ENCODE measurements around the gene CCDC12. TPM values are rescaled to one million over a fixed set of nuclear protein-coding genes. Genes with fewer than 3 reads are reported as not detected.
A peak's percentile ranks its signal among the peaks of the same experiment; 100 is the strongest.

Gene CCDC12
- total and polyA plus RNA-seq, 9 of the 15 experiments (the other 6 are each of a cell fraction or from before 2014, with no cell fraction given) = 8.9 to 201 (median 86.9) TPM

DNA sequence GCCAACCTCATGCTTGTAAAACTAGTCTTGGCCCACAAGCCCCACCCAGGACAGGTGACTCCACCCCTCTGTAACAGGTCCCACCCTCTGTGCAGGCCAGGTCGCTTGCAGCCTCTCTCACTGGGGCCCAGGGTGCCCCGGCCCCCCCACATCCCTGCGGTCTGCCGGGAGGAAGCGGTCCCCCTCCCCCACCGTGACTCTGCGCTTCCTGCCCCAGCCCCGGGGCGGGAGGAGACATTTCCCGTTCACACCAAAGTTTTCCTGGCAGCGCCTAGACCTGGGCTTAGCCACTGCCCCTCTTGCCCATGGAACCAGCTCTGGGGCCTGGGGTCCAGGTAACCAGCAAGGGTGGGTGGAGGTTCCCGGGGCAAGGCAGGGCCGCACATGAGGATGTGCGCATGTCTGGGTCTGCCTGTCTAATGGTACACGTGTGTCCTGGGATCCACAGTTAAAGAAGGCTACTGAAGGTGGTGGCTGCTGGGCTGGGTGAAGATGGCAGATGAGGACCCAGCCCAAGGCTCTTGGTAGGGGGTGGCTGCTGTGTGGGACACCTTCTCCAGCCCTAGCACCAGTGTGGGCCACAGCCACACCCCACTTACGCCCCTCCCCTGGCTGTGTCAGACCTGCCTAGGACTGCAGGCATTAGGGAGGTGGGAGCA lies 11.3 kb upstream of the CCDC12 start (continued):
- TF ChIP-seq, protein P1, sequence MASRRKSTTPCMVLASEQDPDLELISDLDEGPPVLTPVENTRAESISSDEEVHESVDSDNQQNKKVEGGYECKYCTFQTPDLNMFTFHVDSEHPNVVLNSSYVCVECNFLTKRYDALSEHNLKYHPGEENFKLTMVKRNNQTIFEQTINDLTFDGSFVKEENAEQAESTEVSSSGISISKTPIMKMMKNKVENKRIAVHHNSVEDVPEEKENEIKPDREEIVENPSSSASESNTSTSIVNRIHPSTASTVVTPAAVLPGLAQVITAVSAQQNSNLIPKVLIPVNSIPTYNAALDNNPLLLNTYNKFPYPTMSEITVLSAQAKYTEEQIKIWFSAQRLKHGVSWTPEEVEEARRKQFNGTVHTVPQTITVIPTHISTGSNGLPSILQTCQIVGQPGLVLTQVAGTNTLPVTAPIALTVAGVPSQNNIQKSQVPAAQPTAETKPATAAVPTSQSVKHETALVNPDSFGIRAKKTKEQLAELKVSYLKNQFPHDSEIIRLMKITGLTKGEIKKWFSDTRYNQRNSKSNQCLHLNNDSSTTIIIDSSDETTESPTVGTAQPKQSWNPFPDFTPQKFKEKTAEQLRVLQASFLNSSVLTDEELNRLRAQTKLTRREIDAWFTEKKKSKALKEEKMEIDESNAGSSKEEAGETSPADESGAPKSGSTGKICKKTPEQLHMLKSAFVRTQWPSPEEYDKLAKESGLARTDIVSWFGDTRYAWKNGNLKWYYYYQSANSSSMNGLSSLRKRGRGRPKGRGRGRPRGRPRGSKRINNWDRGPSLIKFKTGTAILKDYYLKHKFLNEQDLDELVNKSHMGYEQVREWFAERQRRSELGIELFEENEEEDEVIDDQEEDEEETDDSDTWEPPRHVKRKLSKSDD (conservative IDR thresholded peaks at IDR 0.05; ENCODE audit: low read length) = peak; percentile 28; the same call in 1 of the 2 replicates
- TF ChIP-seq, protein P2, sequence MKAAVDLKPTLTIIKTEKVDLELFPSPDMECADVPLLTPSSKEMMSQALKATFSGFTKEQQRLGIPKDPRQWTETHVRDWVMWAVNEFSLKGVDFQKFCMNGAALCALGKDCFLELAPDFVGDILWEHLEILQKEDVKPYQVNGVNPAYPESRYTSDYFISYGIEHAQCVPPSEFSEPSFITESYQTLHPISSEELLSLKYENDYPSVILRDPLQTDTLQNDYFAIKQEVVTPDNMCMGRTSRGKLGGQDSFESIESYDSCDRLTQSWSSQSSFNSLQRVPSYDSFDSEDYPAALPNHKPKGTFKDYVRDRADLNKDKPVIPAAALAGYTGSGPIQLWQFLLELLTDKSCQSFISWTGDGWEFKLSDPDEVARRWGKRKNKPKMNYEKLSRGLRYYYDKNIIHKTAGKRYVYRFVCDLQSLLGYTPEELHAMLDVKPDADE (conservative IDR thresholded peaks at IDR 0.05; ENCODE audit: control insufficient read depth, low read depth, low read length) = peak; percentile 88
- peak; percentile 82 for TF ChIP-seq TAF7 (tag; IDR thresholded peaks at IDR 0.05)
- peak; percentile 82; the same call in 1 of the 2 replicates for TF ChIP-seq DNMT1 (IDR thresholded peaks at IDR 0.05)
- TF ChIP-seq TAF9B (IDR thresholded peaks at IDR 0.05; ENCODE audit: partially characterized antibody) = peak; percentile 50
- TF ChIP-seq C11orf30 (IDR thresholded peaks at IDR 0.05; ENCODE audit: low read depth) = peak; percentile 93
- TF ChIP-seq MYNN (IDR thresholded peaks at IDR 0.05) = no peak
- TF ChIP-seq MYNN (CRISPR knock-in tag; IDR thresholded peaks at IDR 0.05) = no peak
- TF ChIP-seq MCM7 (IDR thresholded peaks at IDR 0.05) = peak in 1 of 2 experiments; percentile 89; a peak in 1 of 4 replicates
- TF ChIP-seq, protein P3, sequence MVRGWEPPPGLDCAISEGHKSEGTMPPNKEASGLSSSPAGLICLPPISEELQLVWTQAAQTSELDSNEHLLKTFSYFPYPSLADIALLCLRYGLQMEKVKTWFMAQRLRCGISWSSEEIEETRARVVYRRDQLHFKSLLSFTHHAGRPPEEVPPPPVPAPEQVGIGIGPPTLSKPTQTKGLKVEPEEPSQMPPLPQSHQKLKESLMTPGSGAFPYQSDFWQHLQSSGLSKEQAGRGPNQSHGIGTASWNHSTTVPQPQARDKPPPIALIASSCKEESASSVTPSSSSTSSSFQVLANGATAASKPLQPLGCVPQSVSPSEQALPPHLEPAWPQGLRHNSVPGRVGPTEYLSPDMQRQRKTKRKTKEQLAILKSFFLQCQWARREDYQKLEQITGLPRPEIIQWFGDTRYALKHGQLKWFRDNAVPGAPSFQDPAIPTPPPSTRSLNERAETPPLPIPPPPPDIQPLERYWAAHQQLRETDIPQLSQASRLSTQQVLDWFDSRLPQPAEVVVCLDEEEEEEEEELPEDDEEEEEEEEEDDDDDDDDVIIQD (CRISPR knock-in tag; IDR thresholded peaks at IDR 0.05) = peak; percentile 67; the same call in 1 of the 2 replicates
- TF ChIP-seq IRF1 (CRISPR knock-in tag; IDR thresholded peaks at IDR 0.05; ENCODE audit: borderline replicate concordance) = no peak
- TF ChIP-seq FIP1L1 (IDR thresholded peaks at IDR 0.05; ENCODE audit: low read depth, low read length, poor library complexity, severe bottlenecking) = peak; percentile 45
- TF ChIP-seq, protein P4, sequence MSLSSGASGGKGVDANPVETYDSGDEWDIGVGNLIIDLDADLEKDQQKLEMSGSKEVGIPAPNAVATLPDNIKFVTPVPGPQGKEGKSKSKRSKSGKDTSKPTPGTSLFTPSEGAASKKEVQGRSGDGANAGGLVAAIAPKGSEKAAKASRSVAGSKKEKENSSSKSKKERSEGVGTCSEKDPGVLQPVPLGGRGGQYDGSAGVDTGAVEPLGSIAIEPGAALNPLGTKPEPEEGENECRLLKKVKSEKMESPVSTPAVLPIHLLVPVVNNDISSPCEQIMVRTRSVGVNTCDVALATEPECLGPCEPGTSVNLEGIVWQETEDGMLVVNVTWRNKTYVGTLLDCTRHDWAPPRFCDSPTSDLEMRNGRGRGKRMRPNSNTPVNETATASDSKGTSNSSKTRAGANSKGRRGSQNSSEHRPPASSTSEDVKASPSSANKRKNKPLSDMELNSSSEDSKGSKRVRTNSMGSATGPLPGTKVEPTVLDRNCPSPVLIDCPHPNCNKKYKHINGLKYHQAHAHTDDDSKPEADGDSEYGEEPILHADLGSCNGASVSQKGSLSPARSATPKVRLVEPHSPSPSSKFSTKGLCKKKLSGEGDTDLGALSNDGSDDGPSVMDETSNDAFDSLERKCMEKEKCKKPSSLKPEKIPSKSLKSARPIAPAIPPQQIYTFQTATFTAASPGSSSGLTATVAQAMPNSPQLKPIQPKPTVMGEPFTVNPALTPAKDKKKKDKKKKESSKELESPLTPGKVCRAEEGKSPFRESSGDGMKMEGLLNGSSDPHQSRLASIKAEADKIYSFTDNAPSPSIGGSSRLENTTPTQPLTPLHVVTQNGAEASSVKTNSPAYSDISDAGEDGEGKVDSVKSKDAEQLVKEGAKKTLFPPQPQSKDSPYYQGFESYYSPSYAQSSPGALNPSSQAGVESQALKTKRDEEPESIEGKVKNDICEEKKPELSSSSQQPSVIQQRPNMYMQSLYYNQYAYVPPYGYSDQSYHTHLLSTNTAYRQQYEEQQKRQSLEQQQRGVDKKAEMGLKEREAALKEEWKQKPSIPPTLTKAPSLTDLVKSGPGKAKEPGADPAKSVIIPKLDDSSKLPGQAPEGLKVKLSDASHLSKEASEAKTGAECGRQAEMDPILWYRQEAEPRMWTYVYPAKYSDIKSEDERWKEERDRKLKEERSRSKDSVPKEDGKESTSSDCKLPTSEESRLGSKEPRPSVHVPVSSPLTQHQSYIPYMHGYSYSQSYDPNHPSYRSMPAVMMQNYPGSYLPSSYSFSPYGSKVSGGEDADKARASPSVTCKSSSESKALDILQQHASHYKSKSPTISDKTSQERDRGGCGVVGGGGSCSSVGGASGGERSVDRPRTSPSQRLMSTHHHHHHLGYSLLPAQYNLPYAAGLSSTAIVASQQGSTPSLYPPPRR (CRISPR knock-in tag; IDR thresholded peaks at IDR 0.05; ENCODE audit: borderline replicate concordance) = peak; percentile 98
- TF ChIP-seq, protein P5, sequence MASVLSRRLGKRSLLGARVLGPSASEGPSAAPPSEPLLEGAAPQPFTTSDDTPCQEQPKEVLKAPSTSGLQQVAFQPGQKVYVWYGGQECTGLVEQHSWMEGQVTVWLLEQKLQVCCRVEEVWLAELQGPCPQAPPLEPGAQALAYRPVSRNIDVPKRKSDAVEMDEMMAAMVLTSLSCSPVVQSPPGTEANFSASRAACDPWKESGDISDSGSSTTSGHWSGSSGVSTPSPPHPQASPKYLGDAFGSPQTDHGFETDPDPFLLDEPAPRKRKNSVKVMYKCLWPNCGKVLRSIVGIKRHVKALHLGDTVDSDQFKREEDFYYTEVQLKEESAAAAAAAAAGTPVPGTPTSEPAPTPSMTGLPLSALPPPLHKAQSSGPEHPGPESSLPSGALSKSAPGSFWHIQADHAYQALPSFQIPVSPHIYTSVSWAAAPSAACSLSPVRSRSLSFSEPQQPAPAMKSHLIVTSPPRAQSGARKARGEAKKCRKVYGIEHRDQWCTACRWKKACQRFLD (CRISPR knock-in tag; IDR thresholded peaks at IDR 0.05) = peak; percentile 26; the same call in 1 of the 2 replicates
